Hepatocyte (in vitro differentiated cells): ENCODE data around the gene CD3G. TPM values are rescaled to one million over a fixed set of nuclear protein-coding genes. Genes with fewer than 3 reads are reported as not detected.

ENCODE experiments used
- DNase-seq: peaks from one replicate; pipeline ENCODE4 v3.0.0-alpha.2; 2016; ENCODE audit warnings: low spot score
- H2AFZ ChIP-seq: fragments of 200-600 bp; sonication (generic); 2 replicates; pipeline ENCODE4 v1.6.0; 2016; ENCODE audit warnings: antibody characterized with exemption, mild to moderate bottlenecking
- H3K27ac ChIP-seq: fragments of 200-600 bp; sonication (generic); 2 replicates; pipeline ENCODE4 v1.5.1; 2016; ENCODE audit warnings: mild to moderate bottlenecking
- H3K27me3 ChIP-seq: fragments of 200-600 bp; sonication (generic); 2 replicates; pipeline ENCODE4 v1.6.1; 2016
- H3K36me3 ChIP-seq: fragments of 200-600 bp; sonication (generic); replicated peaks from 2 replicates; pipeline ENCODE4 v1.5.1; 2016; ENCODE audit warnings: low read depth; ENCODE audit not compliant: insufficient read depth
- H3K4me1 ChIP-seq: fragments of 200-600 bp; sonication (generic); 2 replicates; pipeline ENCODE4 v1.5.1; 2016; ENCODE audit warnings: mild to moderate bottlenecking, moderate library complexity; ENCODE audit not compliant: insufficient read depth
- H3K4me2 ChIP-seq: fragments of 200-600 bp; sonication (generic); 2 replicates; pipeline ENCODE4 v1.6.0; 2016
- H3K4me3 ChIP-seq: fragments of 200-600 bp; sonication (generic); 2 replicates; pipeline ENCODE4 v1.5.1; 2016; ENCODE audit warnings: mild to moderate bottlenecking
- H3K79me2 ChIP-seq: fragments of 200-600 bp; sonication (generic); 2 replicates; pipeline ENCODE4 v1.6.0; 2017; ENCODE audit warnings: mild to moderate bottlenecking
- H3K9me2 ChIP-seq: fragments of 200-600 bp; sonication (generic); replicated peaks from 2 replicates; pipeline ENCODE4 v1.6.0; 2017; ENCODE audit warnings: mild to moderate bottlenecking; ENCODE audit not compliant: insufficient read depth
- H3K9me3 ChIP-seq: fragments of 200-600 bp; sonication (generic); 2 replicates; pipeline ENCODE4 v1.5.1; 2016; ENCODE audit warnings: low read depth, mild to moderate bottlenecking
- H4K20me1 ChIP-seq: fragments of 200-600 bp; sonication (generic); 2 replicates; pipeline ENCODE4 v1.6.0; 2016; ENCODE audit warnings: mild to moderate bottlenecking; ENCODE audit not compliant: insufficient read depth, poor library complexity, severe bottlenecking
- CTCF ChIP-seq: fragments of 200-600 bp; sonication (generic); IDR thresholded peaks from 2 replicates; pipeline ENCODE4 v1.5.1; 2016; ENCODE audit warnings: antibody characterized with exemption, mild to moderate bottlenecking; ENCODE audit not compliant: poor library complexity
- EZH2 ChIP-seq: fragments of 200-600 bp; sonication (generic); IDR thresholded peaks from 2 replicates; pipeline ENCODE4 v1.6.1; 2016; ENCODE audit warnings: antibody characterized with exemption, mild to moderate bottlenecking, borderline replicate concordance
- EZH2phosphoT487 ChIP-seq: fragments of 200-600 bp; sonication (generic); IDR thresholded peaks from one replicate; pipeline ENCODE4 v1.6.1; 2018; ENCODE audit warnings: antibody characterized with exemption, mild to moderate bottlenecking, low read depth, moderate library complexity; ENCODE audit not compliant: unreplicated experiment, severe bottlenecking
- WGBS: methylation state at CpG from one replicate; pipeline ENCODE4 v1.1.6; 2016; ENCODE audit warnings: low lambda C conversion rate; ENCODE audit errors: missing lambda C conversion rate; 5-methylcytosine and 5-hydroxymethylcytosine counted together
- polyA plus RNA-seq: library from polyadenylated mRNA; unstranded; fragments of >200 nt; fragmentation: Nextera tagmentation; extraction: Ambion mirVana; gene quantifications from 2 replicates; pipeline ENCODE4 v1.2.1, GENCODE V29; 2016
- total RNA-seq: library from RNA; depleted of rRNA; stranded (reverse); fragments of >200 nt; gene quantifications from 2 replicates; pipeline ENCODE4 v1.2.3, GENCODE V29; 2014

Gene CD3G
- total and polyA plus RNA-seq, 2 experiments from 2014 or later = 0.11 to 0.50 TPM

- WGBS = 74% methylated on average over 4 of the region's 4 CpGs
- TF ChIP-seq CTCF (no peak), EZH2 (no peak), EZH2phosphoT487 (no peak)
- Histone ChIP-seq H2AFZ (no peak overlapping the region), H3K36me3 (no peaks in the 10 kb centered on the region), H3K4me2 (no peak overlapping the region), H3K27ac (peak overlapping the region; percentile 73), H3K79me2 (no peaks in the 10 kb centered on the region), H4K20me1 (no peaks in the 10 kb centered on the region), H3K9me3 (no peaks in the 10 kb centered on the region), H3K4me3 (no peak overlapping the region), H3K27me3 (no peaks in the 10 kb centered on the region), H3K4me1 (peaks cover 44% of the 10 kb centered on the region), H3K9me2 (no peaks in the 10 kb centered on the region)
- DNase-seq = no peak
Observed at GRCh38 chr11:118318124-118318523, 26.0 kb upstream of the CD3G start.

GRCh38 chr11:118318581-118319336 lies 25.4 kb upstream of the CD3G start:
- no peaks in the 10 kb centered on the region for H3K36me3 ChIP-seq
- H2AFZ ChIP-seq = no peak overlapping the region
- 93% methylated on average over 11 of the region's 11 CpGs for WGBS
- no peaks in the 10 kb centered on the region for H3K79me2 ChIP-seq
- peak overlapping the region; percentile 73 for H3K27ac ChIP-seq
- TF ChIP-seq CTCF = no peak
- no peak overlapping the region for H3K4me3 ChIP-seq
- H3K4me2 ChIP-seq = no peak overlapping the region
- H3K9me2 ChIP-seq = no peaks in the 10 kb centered on the region
- H3K4me1 ChIP-seq = peaks cover 44% of the 10 kb centered on the region
- no peaks in the 10 kb centered on the region for H3K9me3 ChIP-seq
- DNase-seq = no peak
- no peaks in the 10 kb centered on the region for H4K20me1 ChIP-seq
- H3K27me3 ChIP-seq = no peaks in the 10 kb centered on the region

- H3K9me2 ChIP-seq = no peaks in the 10 kb centered on the region
- TF ChIP-seq EZH2phosphoT487 = no peak
- no peak for TF ChIP-seq CTCF
- TF ChIP-seq EZH2 = no peak
- H2AFZ ChIP-seq = no peak overlapping the region
- no peaks in the 10 kb centered on the region for H3K27me3 ChIP-seq
- 65% methylated on average over 1 of the region's 1 CpG for WGBS
- H3K4me3 ChIP-seq = no peak overlapping the region
- H4K20me1 ChIP-seq = no peaks in the 10 kb centered on the region
- H3K79me2 ChIP-seq = no peaks in the 10 kb centered on the region
- H3K9me3 ChIP-seq = no peaks in the 10 kb centered on the region
- H3K36me3 ChIP-seq = no peaks in the 10 kb centered on the region
- H3K4me1 ChIP-seq = peaks cover 41% of the 10 kb centered on the region
- no peak for DNase-seq
- no peak overlapping the region for H3K4me2 ChIP-seq
- peak overlapping the region; percentile 73 for H3K27ac ChIP-seq
Observed at GRCh38 chr11:118319337-118319707, 24.8 kb upstream of the CD3G start.
